ENCODE measurements around the gene CDH13. TPM values are rescaled to one million over a fixed set of nuclear protein-coding genes. Genes with fewer than 3 reads are reported as not detected.

Gene CDH13
- total and polyA plus RNA-seq, 10 of the 15 experiments (the other 5 are each of a cell fraction or from before 2014, with no cell fraction given) = under 0.01 to 0.05 TPM; not detected in 8

DNA sequence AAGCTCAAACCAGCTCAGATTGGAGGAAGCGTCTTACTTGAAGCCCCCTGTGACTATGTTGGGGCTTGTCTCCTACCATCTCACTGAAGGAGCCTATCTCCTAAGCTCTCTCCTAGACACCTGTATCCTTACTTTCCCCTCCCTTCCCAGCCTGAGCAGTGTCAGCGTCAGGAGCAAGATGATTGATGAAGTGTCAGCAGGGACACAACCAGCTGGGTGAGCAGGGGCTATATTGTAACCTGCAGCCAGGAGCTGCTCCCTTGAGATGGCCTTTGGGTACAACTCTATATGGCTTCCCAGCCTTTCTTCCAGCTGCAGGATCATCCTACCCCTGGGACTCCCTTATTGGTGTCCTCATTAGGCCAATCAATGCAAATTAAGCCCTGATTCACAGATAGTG is 1097.8 kb downstream of the CDH13 start:
- H3K27ac ChIP-seq (ENCODE audit: control insufficient read depth, insufficient read depth) = no peak overlapping the region
- intact Hi-C loops (cut with micrococcal nuclease; ENCODE audit: unreplicated experiment) = no loop called here
- no peak for ATAC-seq
- no TSS peak for BruUV-seq (replicated peaks)
- POLR2A ChIA-PET = no interaction called here
- no peak overlapping the region for H2AFZ ChIP-seq (ENCODE audit: control insufficient read depth, low read depth, low read length)
- no peaks in the 10 kb centered on the region for H3K79me2 ChIP-seq (ENCODE audit: control insufficient read depth, insufficient read depth, low read length)
- CTCF ChIA-PET = no interaction called here
- H3K9me3 ChIP-seq (replicated peaks; ENCODE audit: control insufficient read depth, insufficient read depth, low read length) = no peaks in the 10 kb centered on the region
- no peak for FAIRE-seq
- H3K27me3 ChIP-seq (replicated peaks in 1 of 2; ENCODE audit: control insufficient read depth in 2 of 2, insufficient read depth in 2 of 2, low read length in 1 of 2) = no peaks in the 10 kb centered on the region
- no peaks in the 10 kb centered on the region for H3K4me1 ChIP-seq (ENCODE audit: control insufficient read depth, insufficient read depth, low read length)
- SMC1A ChIA-PET (ENCODE audit: uncharacterized antibody, unreplicated experiment) = no interaction called here
- no peak overlapping the region for H3K4me2 ChIP-seq (ENCODE audit: control insufficient read depth, insufficient read depth)
- H3K9ac ChIP-seq (ENCODE audit: control insufficient read depth, insufficient read depth, low read length) = no peak overlapping the region
- WGBS (ENCODE audit: insufficient coverage, insufficient replicate concordance, low lambda C conversion rate, missing lambda C conversion rate) = 37% methylated on average over 2 of the region's 2 CpGs
- H4K20me1 ChIP-seq (ENCODE audit: control insufficient read depth, insufficient read depth) = no peaks in the 10 kb centered on the region
- TF ChIP-seq IRF4 (IDR thresholded peaks at IDR 0.05; ENCODE audit: low read depth, low read length) (no peak), CBX3 (IDR thresholded peaks at IDR 0.05; ENCODE audit: borderline replicate concordance, low read depth) (no peak)
- no peak overlapping the region for H3K4me3 ChIP-seq
- RAD21 ChIA-PET (ENCODE audit: unreplicated experiment) = no interaction called here
- DNase-seq (ENCODE audit: low read depth, low spot score) = no peak
- in situ Hi-C loops (cut with MboI) = no loop called here
- H3K36me3 ChIP-seq (ENCODE audit: control insufficient read depth in 2 of 2, insufficient read depth in 2 of 2, low read length in 1 of 2) = no peaks in the 10 kb centered on the region

DNA sequence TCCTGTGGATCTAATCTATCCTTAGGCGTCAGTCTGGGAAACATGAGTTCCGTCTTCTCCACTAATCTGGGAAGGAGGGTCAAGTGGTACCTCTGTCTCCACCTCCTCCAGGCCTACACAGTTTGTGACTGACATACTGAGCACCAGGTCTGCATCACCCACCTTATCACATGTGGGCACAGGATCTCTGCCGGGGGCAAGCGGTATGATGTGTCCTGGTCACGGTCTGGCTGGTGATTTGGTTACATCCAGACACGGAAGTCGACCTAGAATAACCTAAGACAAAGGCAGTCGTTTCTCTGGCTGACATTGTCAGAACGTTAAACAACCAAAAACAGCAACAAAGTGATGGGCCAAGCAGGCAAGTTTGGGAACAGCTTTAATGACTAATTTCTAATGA is 1098.5 kb downstream of the CDH13 start:
- POLR2A ChIA-PET = no interaction called here
- in situ Hi-C loops (cut with MboI) (no loop called here), intact Hi-C loops (cut with micrococcal nuclease; ENCODE audit: unreplicated experiment) (no loop called here)
- no TSS peak for BruUV-seq (replicated peaks)
- H3K27me3 ChIP-seq (replicated peaks in 1 of 2; ENCODE audit: control insufficient read depth in 2 of 2, insufficient read depth in 2 of 2, low read length in 1 of 2) = no peaks in the 10 kb centered on the region
- CTCF ChIA-PET = no interaction called here
- FAIRE-seq (no peak), DNase-seq (ENCODE audit: low read depth, low spot score) (no peak), ATAC-seq (no peak)
- no peaks in the 10 kb centered on the region for H3K79me2 ChIP-seq (ENCODE audit: control insufficient read depth, insufficient read depth, low read length)
- no peaks in the 10 kb centered on the region for H3K36me3 ChIP-seq (ENCODE audit: control insufficient read depth in 2 of 2, insufficient read depth in 2 of 2, low read length in 1 of 2)
- no peak overlapping the region for H3K9ac ChIP-seq (ENCODE audit: control insufficient read depth, insufficient read depth, low read length)
- H3K4me2 ChIP-seq (ENCODE audit: control insufficient read depth, insufficient read depth) = no peak overlapping the region
- SMC1A ChIA-PET (ENCODE audit: uncharacterized antibody, unreplicated experiment) = no interaction called here
- H3K27ac ChIP-seq (ENCODE audit: control insufficient read depth, insufficient read depth) = no peak overlapping the region
- no peaks in the 10 kb centered on the region for H4K20me1 ChIP-seq (ENCODE audit: control insufficient read depth, insufficient read depth)
- no peaks in the 10 kb centered on the region for H3K4me1 ChIP-seq (ENCODE audit: control insufficient read depth, insufficient read depth, low read length)
- 35% methylated on average over 9 of the region's 9 CpGs for WGBS (ENCODE audit: insufficient coverage, insufficient replicate concordance, low lambda C conversion rate, missing lambda C conversion rate)
- RAD21 ChIA-PET (ENCODE audit: unreplicated experiment) = no interaction called here
- no peaks in the 10 kb centered on the region for H3K9me3 ChIP-seq (replicated peaks; ENCODE audit: control insufficient read depth, insufficient read depth, low read length)
- H2AFZ ChIP-seq (ENCODE audit: control insufficient read depth, low read depth, low read length) = no peak overlapping the region
- H3K4me3 ChIP-seq = no peak overlapping the region
- TF ChIP-seq, protein P1, sequence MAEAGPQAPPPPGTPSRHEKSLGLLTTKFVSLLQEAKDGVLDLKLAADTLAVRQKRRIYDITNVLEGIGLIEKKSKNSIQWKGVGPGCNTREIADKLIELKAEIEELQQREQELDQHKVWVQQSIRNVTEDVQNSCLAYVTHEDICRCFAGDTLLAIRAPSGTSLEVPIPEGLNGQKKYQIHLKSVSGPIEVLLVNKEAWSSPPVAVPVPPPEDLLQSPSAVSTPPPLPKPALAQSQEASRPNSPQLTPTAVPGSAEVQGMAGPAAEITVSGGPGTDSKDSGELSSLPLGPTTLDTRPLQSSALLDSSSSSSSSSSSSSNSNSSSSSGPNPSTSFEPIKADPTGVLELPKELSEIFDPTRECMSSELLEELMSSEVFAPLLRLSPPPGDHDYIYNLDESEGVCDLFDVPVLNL (IDR thresholded peaks at IDR 0.05; ENCODE audit: low read depth, low read length) = no peak
- TF ChIP-seq HCFC1 (IDR thresholded peaks at IDR 0.05; ENCODE audit: low read length) = no peak
- TF ChIP-seq IKZF2 (IDR thresholded peaks at IDR 0.05) = no peak
- TF ChIP-seq FOXK2 (IDR thresholded peaks at IDR 0.05) = no peak
- TF ChIP-seq, protein P2, sequence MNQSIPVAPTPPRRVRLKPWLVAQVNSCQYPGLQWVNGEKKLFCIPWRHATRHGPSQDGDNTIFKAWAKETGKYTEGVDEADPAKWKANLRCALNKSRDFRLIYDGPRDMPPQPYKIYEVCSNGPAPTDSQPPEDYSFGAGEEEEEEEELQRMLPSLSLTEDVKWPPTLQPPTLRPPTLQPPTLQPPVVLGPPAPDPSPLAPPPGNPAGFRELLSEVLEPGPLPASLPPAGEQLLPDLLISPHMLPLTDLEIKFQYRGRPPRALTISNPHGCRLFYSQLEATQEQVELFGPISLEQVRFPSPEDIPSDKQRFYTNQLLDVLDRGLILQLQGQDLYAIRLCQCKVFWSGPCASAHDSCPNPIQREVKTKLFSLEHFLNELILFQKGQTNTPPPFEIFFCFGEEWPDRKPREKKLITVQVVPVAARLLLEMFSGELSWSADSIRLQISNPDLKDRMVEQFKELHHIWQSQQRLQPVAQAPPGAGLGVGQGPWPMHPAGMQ (IDR thresholded peaks at IDR 0.05; ENCODE audit: borderline replicate concordance) = no peak
- no peak for TF ChIP-seq STAT3 (IDR thresholded peaks at IDR 0.05; ENCODE audit: low read depth, low read length)
- TF ChIP-seq CREB1 (IDR thresholded peaks at IDR 0.05; ENCODE audit: low read depth) = no peak
- TF ChIP-seq MEF2B (IDR thresholded peaks at IDR 0.05; ENCODE audit: partially characterized antibody, poor library complexity, severe bottlenecking) = no peak
- TF ChIP-seq, protein P3, sequence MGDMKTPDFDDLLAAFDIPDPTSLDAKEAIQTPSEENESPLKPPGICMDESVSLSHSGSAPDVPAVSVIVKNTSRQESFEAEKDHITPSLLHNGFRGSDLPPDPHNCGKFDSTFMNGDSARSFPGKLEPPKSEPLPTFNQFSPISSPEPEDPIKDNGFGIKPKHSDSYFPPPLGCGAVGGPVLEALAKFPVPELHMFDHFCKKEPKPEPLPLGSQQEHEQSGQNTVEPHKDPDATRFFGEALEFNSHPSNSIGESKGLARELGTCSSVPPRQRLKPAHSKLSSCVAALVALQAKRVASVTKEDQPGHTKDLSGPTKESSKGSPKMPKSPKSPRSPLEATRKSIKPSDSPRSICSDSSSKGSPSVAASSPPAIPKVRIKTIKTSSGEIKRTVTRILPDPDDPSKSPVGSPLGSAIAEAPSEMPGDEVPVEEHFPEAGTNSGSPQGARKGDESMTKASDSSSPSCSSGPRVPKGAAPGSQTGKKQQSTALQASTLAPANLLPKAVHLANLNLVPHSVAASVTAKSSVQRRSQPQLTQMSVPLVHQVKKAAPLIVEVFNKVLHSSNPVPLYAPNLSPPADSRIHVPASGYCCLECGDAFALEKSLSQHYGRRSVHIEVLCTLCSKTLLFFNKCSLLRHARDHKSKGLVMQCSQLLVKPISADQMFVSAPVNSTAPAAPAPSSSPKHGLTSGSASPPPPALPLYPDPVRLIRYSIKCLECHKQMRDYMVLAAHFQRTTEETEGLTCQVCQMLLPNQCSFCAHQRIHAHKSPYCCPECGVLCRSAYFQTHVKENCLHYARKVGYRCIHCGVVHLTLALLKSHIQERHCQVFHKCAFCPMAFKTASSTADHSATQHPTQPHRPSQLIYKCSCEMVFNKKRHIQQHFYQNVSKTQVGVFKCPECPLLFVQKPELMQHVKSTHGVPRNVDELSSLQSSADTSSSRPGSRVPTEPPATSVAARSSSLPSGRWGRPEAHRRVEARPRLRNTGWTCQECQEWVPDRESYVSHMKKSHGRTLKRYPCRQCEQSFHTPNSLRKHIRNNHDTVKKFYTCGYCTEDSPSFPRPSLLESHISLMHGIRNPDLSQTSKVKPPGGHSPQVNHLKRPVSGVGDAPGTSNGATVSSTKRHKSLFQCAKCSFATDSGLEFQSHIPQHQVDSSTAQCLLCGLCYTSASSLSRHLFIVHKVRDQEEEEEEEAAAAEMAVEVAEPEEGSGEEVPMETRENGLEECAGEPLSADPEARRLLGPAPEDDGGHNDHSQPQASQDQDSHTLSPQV (IDR thresholded peaks at IDR 0.05) = no peak
- TF ChIP-seq HDGF (IDR thresholded peaks at IDR 0.05) = no peak
- TF ChIP-seq SRF (IDR thresholded peaks at IDR 0.05; ENCODE audit: low read depth in 2 of 2, low read length in 2 of 2) = no peak
- TF ChIP-seq NR2F1 (conservative IDR thresholded peaks at IDR 0.05) = no peak
